CD14-positive monocyte (primary cell): ENCODE results near the gene PRTN3. TPM values are rescaled to one million over a fixed set of nuclear protein-coding genes. Genes with fewer than 3 reads are reported as not detected.

Source experiments
- DNase-seq, 3 donors: peaks; one replicate each; pipeline ENCODE4 v3.0.0-alpha.2; 2011 to 2022
- H2AFZ ChIP-seq: 2 replicates; pipeline ENCODE4 v1.6.0; 2012; ENCODE audit warnings: mild to moderate bottlenecking, low read depth, low read length, inconsistent platforms; ENCODE audit not compliant: insufficient read depth, poor library complexity, severe bottlenecking
- H3K27ac ChIP-seq, 2 donors: 1 replicate in 1 of 2; 2 replicates in 1 of 2; pipeline ENCODE4 v1.5.1; 2012 to 2013; ENCODE audit warnings: low read length in 2 of 2, control low read depth in 1 of 2, inconsistent platforms in 1 of 2, low read depth in 1 of 2, mild to moderate bottlenecking in 1 of 2
- H3K27me3 ChIP-seq, 2 donors: one replicate each; pipeline versions ENCODE4 v1.6.0 to v1.6.1; 2011 to 2013; ENCODE audit warnings: low read length in 2 of 2; ENCODE audit not compliant: control insufficient read depth in 2 of 2, insufficient read depth in 2 of 2
- H3K36me3 ChIP-seq, 2 donors: replicated peaks in 1 of 2; 1 replicate in 1 of 2; 2 replicates in 1 of 2; pipeline versions ENCODE4 v1.5.1 to v1.6.1; 2012 to 2013; ENCODE audit warnings: low read length in 2 of 2, control low read depth in 1 of 2, inconsistent platforms in 1 of 2, mild to moderate bottlenecking in 1 of 2; ENCODE audit not compliant: insufficient read depth in 2 of 2, control insufficient read depth in 1 of 2
- H3K4me1 ChIP-seq, 2 donors: 1 replicate in 1 of 2; 2 replicates in 1 of 2; pipeline versions ENCODE4 v1.5.1 to v1.6.1; 2012 to 2013; ENCODE audit warnings: low read length in 2 of 2, control low read depth in 1 of 2, inconsistent platforms in 1 of 2, mild to moderate bottlenecking in 1 of 2, moderate library complexity in 1 of 2; ENCODE audit not compliant: insufficient read depth in 2 of 2, control insufficient read depth in 1 of 2
- H3K4me2 ChIP-seq: replicated peaks from 2 replicates; pipeline ENCODE3; 2012; ENCODE audit warnings: low read length, moderate library complexity, mild to moderate bottlenecking; ENCODE audit not compliant: poor library complexity, severe bottlenecking; ENCODE audit errors: extremely low read depth
- H3K4me3 ChIP-seq, 3 experiments: fragments of 200-600 bp in 1 of 3; sonication (generic) in 1 of 3; replicated peaks in 1 of 3; 1 replicate in 2 of 3; 2 replicates in 1 of 3; pipeline ENCODE4 v1.5.1; 2011 to 2013; ENCODE audit warnings: low read length in 3 of 3, mild to moderate bottlenecking in 3 of 3, control low read depth in 2 of 3, low read depth in 2 of 3, inconsistent platforms in 1 of 3, moderate library complexity in 1 of 3
- H3K79me2 ChIP-seq: 2 replicates; pipeline ENCODE4 v1.6.0; 2012; ENCODE audit warnings: mild to moderate bottlenecking, control low read depth, inconsistent platforms, low read length, moderate library complexity; ENCODE audit not compliant: insufficient read depth
- H3K9ac ChIP-seq: 2 replicates; pipeline ENCODE4 v1.6.0; 2017; ENCODE audit warnings: low read length, mild to moderate bottlenecking; ENCODE audit not compliant: insufficient read depth, poor library complexity, severe bottlenecking
- H3K9me3 ChIP-seq, 2 donors: replicated peaks in 1 of 2; 1 replicate in 1 of 2; 2 replicates in 1 of 2; pipeline versions ENCODE4 v1.5.1 to v1.6.1; 2012 to 2013; ENCODE audit warnings: low read length in 2 of 2, control low read depth in 1 of 2; ENCODE audit not compliant: control insufficient read depth in 1 of 2, insufficient read depth in 1 of 2
- H4K20me1 ChIP-seq: 2 replicates; pipeline ENCODE4 v1.6.0; 2012; ENCODE audit warnings: mild to moderate bottlenecking, low read length, control low read depth, moderate library complexity; ENCODE audit not compliant: insufficient read depth
- H3K27ac Mint-ChIP-seq, 7 donors: one replicate each; pipeline ENCODE4 v1.8.0; 2020; ENCODE audit warnings: mild to moderate bottlenecking in 7 of 7, mixed read lengths in 7 of 7, moderate library complexity in 6 of 7, inconsistent platforms in 2 of 7
- H3K27me3 Mint-ChIP-seq, 3 donors: one replicate each; pipeline ENCODE4 v1.8.0; 2021 to 2022; ENCODE audit warnings: low read depth in 3 of 3, mild to moderate bottlenecking in 3 of 3, mixed read lengths in 3 of 3, moderate library complexity in 3 of 3, inconsistent platforms in 1 of 3
- H3K36me3 Mint-ChIP-seq, 2 donors: one replicate each; pipeline ENCODE4 v1.8.0; 2020; ENCODE audit warnings: mixed read lengths in 2 of 2, inconsistent platforms in 1 of 2, mild to moderate bottlenecking in 1 of 2
- H3K4me1 Mint-ChIP-seq: one replicate; pipeline ENCODE4 v1.8.0; 2020; ENCODE audit warnings: mild to moderate bottlenecking, mixed read lengths
- H3K4me3 Mint-ChIP-seq, 2 donors: one replicate each; pipeline ENCODE4 v1.8.0; 2020; ENCODE audit warnings: mild to moderate bottlenecking in 2 of 2, mixed read lengths in 2 of 2, moderate library complexity in 1 of 2
- H3K9me3 Mint-ChIP-seq, 7 donors: one replicate each; pipeline ENCODE4 v1.8.0; 2020 to 2022; ENCODE audit warnings: mixed read lengths in 7 of 7, mild to moderate bottlenecking in 6 of 7, moderate library complexity in 6 of 7, inconsistent platforms in 2 of 7
- WGBS: methylation state at CpG from one replicate; pipeline ENCODE4 v1.1.5; 2013; ENCODE audit warnings: missing lambda C conversion rate; ENCODE audit not compliant: insufficient coverage; 5-methylcytosine and 5-hydroxymethylcytosine counted together
- intact Hi-C, 2 donors: fragments of 100-400 bp; cut with micrococcal nuclease; formaldehyde crosslinking; loops; one replicate each; pipeline versions ENCODE4 v1.15.0 to v1.15.1; 2023
- polyA plus RNA-seq, 3 donors: library from polyadenylated mRNA; depleted of rRNA in 1 of 3; unstranded in 2 of 3; stranded (reverse) in 1 of 3; fragments of 300-500 nt in 2 of 3; fragments of >200 nt in 1 of 3; fragmentation: Illumina TruSeq in 2 of 3; gene quantifications; 1 replicate in 2 of 3; 2 replicates in 1 of 3; pipeline ENCODE4 v1.2.3, GENCODE V29; 2012 to 2021
- TF ChIP-seq, protein P1 (sequence below): fragments of 200-600 bp; IDR thresholded peaks from one replicate; pipeline ENCODE4 v1.8.0; 2022; ENCODE audit warnings: antibody characterized with exemption, mild to moderate bottlenecking

The PRTN3 gene
- polyA plus RNA-seq, 3 donors: 0.11 TPM; not detected in 2

- Mint-ChIP-seq H3K4me1 (peaks cover 71% of the 10 kb centered on the region), H3K27me3 (peaks cover 3 to 7% (median 4%) of the 10 kb centered on the region in 3 donors), H3K36me3 (no peaks in the 10 kb centered on the region), H3K9me3 (no peaks in the 10 kb centered on the region), H3K27ac (peak overlapping the region in 3 of 7 donors; percentile 26 to 70 (median 28)), H3K4me3 (peak overlapping the region; percentile 4 to 37)
- H3K36me3 ChIP-seq: no peaks in the 10 kb centered on the region
- peaks cover 75 to 85% of the 10 kb centered on the region in 2 donors for H3K4me1 ChIP-seq
- H2AFZ ChIP-seq: no peak overlapping the region
- no peaks in the 10 kb centered on the region for H3K9me3 ChIP-seq
- TF ChIP-seq, protein P1, sequence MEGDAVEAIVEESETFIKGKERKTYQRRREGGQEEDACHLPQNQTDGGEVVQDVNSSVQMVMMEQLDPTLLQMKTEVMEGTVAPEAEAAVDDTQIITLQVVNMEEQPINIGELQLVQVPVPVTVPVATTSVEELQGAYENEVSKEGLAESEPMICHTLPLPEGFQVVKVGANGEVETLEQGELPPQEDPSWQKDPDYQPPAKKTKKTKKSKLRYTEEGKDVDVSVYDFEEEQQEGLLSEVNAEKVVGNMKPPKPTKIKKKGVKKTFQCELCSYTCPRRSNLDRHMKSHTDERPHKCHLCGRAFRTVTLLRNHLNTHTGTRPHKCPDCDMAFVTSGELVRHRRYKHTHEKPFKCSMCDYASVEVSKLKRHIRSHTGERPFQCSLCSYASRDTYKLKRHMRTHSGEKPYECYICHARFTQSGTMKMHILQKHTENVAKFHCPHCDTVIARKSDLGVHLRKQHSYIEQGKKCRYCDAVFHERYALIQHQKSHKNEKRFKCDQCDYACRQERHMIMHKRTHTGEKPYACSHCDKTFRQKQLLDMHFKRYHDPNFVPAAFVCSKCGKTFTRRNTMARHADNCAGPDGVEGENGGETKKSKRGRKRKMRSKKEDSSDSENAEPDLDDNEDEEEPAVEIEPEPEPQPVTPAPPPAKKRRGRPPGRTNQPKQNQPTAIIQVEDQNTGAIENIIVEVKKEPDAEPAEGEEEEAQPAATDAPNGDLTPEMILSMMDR: no peak
- DNase-seq: peak; percentile 29 to 57 (median 43)
- 69% methylated on average over 13 of the region's 19 CpGs for WGBS
- H4K20me1 ChIP-seq: no peaks in the 10 kb centered on the region
- intact Hi-C loops: no loop called here
- H3K79me2 ChIP-seq: peaks cover 77% of the 10 kb centered on the region
- no peaks in the 10 kb centered on the region for H3K27me3 ChIP-seq
- H3K9ac ChIP-seq: no peak overlapping the region
- peak overlapping the region; percentile 24 for H3K4me2 ChIP-seq
- H3K27ac ChIP-seq: peak overlapping the region in 1 of 2 donors; percentile 3
- H3K4me3 ChIP-seq: peak overlapping the region in 1 of 3 experiments; percentile 5
Measured at GRCh38 chr19:825897-826644, 14.7 kb upstream of the PRTN3 start.

GRCh38 chr19:827314-827709 is 13.5 kb upstream of the PRTN3 start:
- intact Hi-C loops: no loop called here
- Histone ChIP-seq H3K9me3 (no peaks in the 10 kb centered on the region), H3K4me3 (peak overlapping the region in 1 of 3 experiments; percentile 66), H3K4me1 (peaks cover 75 to 89% of the 10 kb centered on the region in 2 donors), H3K79me2 (peaks cover 71% of the 10 kb centered on the region), H2AFZ (peak overlapping the region; percentile 74), H3K27ac (peak overlapping the region in 1 of 2 donors; percentile 76), H4K20me1 (no peaks in the 10 kb centered on the region), H3K36me3 (no peaks in the 10 kb centered on the region), H3K27me3 (no peaks in the 10 kb centered on the region), H3K9ac (peak overlapping the region; percentile 62), H3K4me2 (peak overlapping the region; percentile 84)
- TF ChIP-seq, protein P1: no peak
- DNase-seq: no peak
- H3K4me3 Mint-ChIP-seq: peak overlapping the region; percentile 74 to 79
- no peaks in the 10 kb centered on the region for H3K9me3 Mint-ChIP-seq
- WGBS: 42% methylated on average over 4 of the region's 11 CpGs
- peak overlapping the region in 1 of 7 donors; percentile 83 for H3K27ac Mint-ChIP-seq
- peaks cover 76% of the 10 kb centered on the region for H3K4me1 Mint-ChIP-seq
- no peaks in the 10 kb centered on the region for H3K36me3 Mint-ChIP-seq
- peaks cover 3 to 11% (median 4%) of the 10 kb centered on the region in 3 donors for H3K27me3 Mint-ChIP-seq
